ENCODE results near the gene KIRREL3. TPM values are rescaled to one million over a fixed set of nuclear protein-coding genes. Genes with fewer than 3 reads are reported as not detected.

Gene KIRREL3
- total and polyA plus RNA-seq, 2 of the 8 experiments (the other 6 are each of a cell fraction or from before 2014, with no cell fraction given) = 0.29 to 0.32 TPM

DNA sequence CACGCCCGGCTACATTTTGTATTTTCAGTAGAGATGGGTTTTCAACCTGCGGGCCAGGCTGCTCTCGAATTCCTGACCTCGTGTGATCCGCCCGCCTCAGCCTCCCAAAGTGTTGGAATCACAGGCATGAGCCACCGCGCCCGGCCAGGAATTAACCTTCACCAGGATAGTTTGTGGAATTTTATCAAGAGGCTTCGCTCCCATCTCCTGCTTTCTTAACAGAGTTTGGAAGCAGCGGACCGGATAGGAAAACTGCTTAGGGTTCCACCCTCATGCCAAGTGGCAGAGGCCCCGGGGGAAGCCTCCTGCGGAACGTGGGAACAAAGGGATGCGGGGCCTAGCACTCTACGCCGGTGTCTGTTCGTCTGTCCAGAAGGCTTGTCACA, 415.2 kb downstream of the KIRREL3 start (continued):
- TF ChIP-seq CBX5 (IDR thresholded peaks at IDR 0.05; ENCODE audit: low read depth, low read length) (no peak), SP4 (IDR thresholded peaks at IDR 0.05; ENCODE audit: low read length) (no peak)

Data from H1 (cell line).